Peyer's patch (tissue), 4 donors: Measurements from ENCODE around the gene NMS.

ENCODE experiments used
- POLR2A ChIP-seq, 2 donors: fragments of 450-650 bp; IDR thresholded peaks; one replicate each; pipeline ENCODE4 v1.5.1; 2017; ENCODE audit warnings: antibody characterized with exemption in 2 of 2, mild to moderate bottlenecking in 2 of 2, moderate library complexity in 2 of 2
- TF ChIP-seq, protein P1 (sequence below), 6 experiments: fragments of 450-650 bp in 4 of 6; fragments of 200-600 bp in 2 of 6; sonication (generic) in 1 of 6; IDR thresholded peaks; one replicate each; pipeline ENCODE4 v1.5.1; 2017 to 2019; ENCODE audit warnings: antibody characterized with exemption in 6 of 6, mild to moderate bottlenecking in 3 of 6, moderate library complexity in 1 of 6

DNA sequence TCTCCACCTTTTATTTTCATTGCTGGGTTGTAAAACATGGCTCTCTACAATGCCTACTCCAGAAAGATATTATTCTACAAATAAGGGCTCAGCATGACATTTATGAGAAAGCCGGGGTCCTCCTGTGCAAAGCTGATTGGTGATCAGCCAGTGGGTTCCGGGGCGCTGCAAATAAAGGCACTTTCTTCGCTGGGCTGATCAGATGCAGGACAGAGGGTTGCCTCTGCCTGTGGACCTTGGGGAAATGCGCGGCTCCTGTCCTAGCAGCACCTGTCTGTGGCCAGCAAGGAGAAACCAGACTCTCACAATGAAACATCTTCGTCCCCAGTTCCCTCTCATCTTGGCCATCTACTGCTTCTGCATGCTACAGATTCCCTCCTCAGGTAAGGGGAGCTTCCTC is at the start of gene NMS:
- TF ChIP-seq, protein P1, sequence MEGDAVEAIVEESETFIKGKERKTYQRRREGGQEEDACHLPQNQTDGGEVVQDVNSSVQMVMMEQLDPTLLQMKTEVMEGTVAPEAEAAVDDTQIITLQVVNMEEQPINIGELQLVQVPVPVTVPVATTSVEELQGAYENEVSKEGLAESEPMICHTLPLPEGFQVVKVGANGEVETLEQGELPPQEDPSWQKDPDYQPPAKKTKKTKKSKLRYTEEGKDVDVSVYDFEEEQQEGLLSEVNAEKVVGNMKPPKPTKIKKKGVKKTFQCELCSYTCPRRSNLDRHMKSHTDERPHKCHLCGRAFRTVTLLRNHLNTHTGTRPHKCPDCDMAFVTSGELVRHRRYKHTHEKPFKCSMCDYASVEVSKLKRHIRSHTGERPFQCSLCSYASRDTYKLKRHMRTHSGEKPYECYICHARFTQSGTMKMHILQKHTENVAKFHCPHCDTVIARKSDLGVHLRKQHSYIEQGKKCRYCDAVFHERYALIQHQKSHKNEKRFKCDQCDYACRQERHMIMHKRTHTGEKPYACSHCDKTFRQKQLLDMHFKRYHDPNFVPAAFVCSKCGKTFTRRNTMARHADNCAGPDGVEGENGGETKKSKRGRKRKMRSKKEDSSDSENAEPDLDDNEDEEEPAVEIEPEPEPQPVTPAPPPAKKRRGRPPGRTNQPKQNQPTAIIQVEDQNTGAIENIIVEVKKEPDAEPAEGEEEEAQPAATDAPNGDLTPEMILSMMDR (IDR thresholded peaks at IDR 0.05) = no peak
- TF ChIP-seq POLR2A (IDR thresholded peaks at IDR 0.05) = no peak
